CD14-positive monocyte (primary cell): ENCODE data around the gene DDAH1. TPM values are rescaled to one million over a fixed set of nuclear protein-coding genes. Genes with fewer than 3 reads are reported as not detected.

ENCODE experiments used
- DNase-seq, 3 donors: peaks; one replicate each; pipeline ENCODE4 v3.0.0-alpha.2; 2011 to 2022
- H2AFZ ChIP-seq: 2 replicates; pipeline ENCODE4 v1.6.0; 2012; ENCODE audit warnings: mild to moderate bottlenecking, low read depth, low read length, inconsistent platforms; ENCODE audit not compliant: insufficient read depth, poor library complexity, severe bottlenecking
- H3K27ac ChIP-seq, 2 donors: 1 replicate in 1 of 2; 2 replicates in 1 of 2; pipeline ENCODE4 v1.5.1; 2012 to 2013; ENCODE audit warnings: low read length in 2 of 2, control low read depth in 1 of 2, inconsistent platforms in 1 of 2, low read depth in 1 of 2, mild to moderate bottlenecking in 1 of 2
- H3K27me3 ChIP-seq, 2 donors: one replicate each; pipeline versions ENCODE4 v1.6.0 to v1.6.1; 2011 to 2013; ENCODE audit warnings: low read length in 2 of 2; ENCODE audit not compliant: control insufficient read depth in 2 of 2, insufficient read depth in 2 of 2
- H3K36me3 ChIP-seq, 2 donors: replicated peaks in 1 of 2; 1 replicate in 1 of 2; 2 replicates in 1 of 2; pipeline versions ENCODE4 v1.5.1 to v1.6.1; 2012 to 2013; ENCODE audit warnings: low read length in 2 of 2, control low read depth in 1 of 2, inconsistent platforms in 1 of 2, mild to moderate bottlenecking in 1 of 2; ENCODE audit not compliant: insufficient read depth in 2 of 2, control insufficient read depth in 1 of 2
- H3K4me1 ChIP-seq, 2 donors: 1 replicate in 1 of 2; 2 replicates in 1 of 2; pipeline versions ENCODE4 v1.5.1 to v1.6.1; 2012 to 2013; ENCODE audit warnings: low read length in 2 of 2, control low read depth in 1 of 2, inconsistent platforms in 1 of 2, mild to moderate bottlenecking in 1 of 2, moderate library complexity in 1 of 2; ENCODE audit not compliant: insufficient read depth in 2 of 2, control insufficient read depth in 1 of 2
- H3K4me2 ChIP-seq: replicated peaks from 2 replicates; pipeline ENCODE3; 2012; ENCODE audit warnings: low read length, moderate library complexity, mild to moderate bottlenecking; ENCODE audit not compliant: poor library complexity, severe bottlenecking; ENCODE audit errors: extremely low read depth
- H3K4me3 ChIP-seq, 3 experiments: fragments of 200-600 bp in 1 of 3; sonication (generic) in 1 of 3; replicated peaks in 1 of 3; 1 replicate in 2 of 3; 2 replicates in 1 of 3; pipeline ENCODE4 v1.5.1; 2011 to 2013; ENCODE audit warnings: low read length in 3 of 3, mild to moderate bottlenecking in 3 of 3, control low read depth in 2 of 3, low read depth in 2 of 3, inconsistent platforms in 1 of 3, moderate library complexity in 1 of 3
- H3K79me2 ChIP-seq: 2 replicates; pipeline ENCODE4 v1.6.0; 2012; ENCODE audit warnings: mild to moderate bottlenecking, control low read depth, inconsistent platforms, low read length, moderate library complexity; ENCODE audit not compliant: insufficient read depth
- H3K9ac ChIP-seq: 2 replicates; pipeline ENCODE4 v1.6.0; 2017; ENCODE audit warnings: low read length, mild to moderate bottlenecking; ENCODE audit not compliant: insufficient read depth, poor library complexity, severe bottlenecking
- H3K9me3 ChIP-seq, 2 donors: replicated peaks in 1 of 2; 1 replicate in 1 of 2; 2 replicates in 1 of 2; pipeline versions ENCODE4 v1.5.1 to v1.6.1; 2012 to 2013; ENCODE audit warnings: low read length in 2 of 2, control low read depth in 1 of 2; ENCODE audit not compliant: control insufficient read depth in 1 of 2, insufficient read depth in 1 of 2
- H4K20me1 ChIP-seq: 2 replicates; pipeline ENCODE4 v1.6.0; 2012; ENCODE audit warnings: mild to moderate bottlenecking, low read length, control low read depth, moderate library complexity; ENCODE audit not compliant: insufficient read depth
- H3K27ac Mint-ChIP-seq, 7 donors: one replicate each; pipeline ENCODE4 v1.8.0; 2020; ENCODE audit warnings: mild to moderate bottlenecking in 7 of 7, mixed read lengths in 7 of 7, moderate library complexity in 6 of 7, inconsistent platforms in 2 of 7
- H3K27me3 Mint-ChIP-seq, 3 donors: one replicate each; pipeline ENCODE4 v1.8.0; 2021 to 2022; ENCODE audit warnings: low read depth in 3 of 3, mild to moderate bottlenecking in 3 of 3, mixed read lengths in 3 of 3, moderate library complexity in 3 of 3, inconsistent platforms in 1 of 3
- H3K36me3 Mint-ChIP-seq, 2 donors: one replicate each; pipeline ENCODE4 v1.8.0; 2020; ENCODE audit warnings: mixed read lengths in 2 of 2, inconsistent platforms in 1 of 2, mild to moderate bottlenecking in 1 of 2
- H3K4me1 Mint-ChIP-seq: one replicate; pipeline ENCODE4 v1.8.0; 2020; ENCODE audit warnings: mild to moderate bottlenecking, mixed read lengths
- H3K4me3 Mint-ChIP-seq, 2 donors: one replicate each; pipeline ENCODE4 v1.8.0; 2020; ENCODE audit warnings: mild to moderate bottlenecking in 2 of 2, mixed read lengths in 2 of 2, moderate library complexity in 1 of 2
- H3K9me3 Mint-ChIP-seq, 7 donors: one replicate each; pipeline ENCODE4 v1.8.0; 2020 to 2022; ENCODE audit warnings: mixed read lengths in 7 of 7, mild to moderate bottlenecking in 6 of 7, moderate library complexity in 6 of 7, inconsistent platforms in 2 of 7
- WGBS: methylation state at CpG from one replicate; pipeline ENCODE4 v1.1.5; 2013; ENCODE audit warnings: missing lambda C conversion rate; ENCODE audit not compliant: insufficient coverage; 5-methylcytosine and 5-hydroxymethylcytosine counted together
- intact Hi-C, 2 donors: fragments of 100-400 bp; cut with micrococcal nuclease; formaldehyde crosslinking; loops; one replicate each; pipeline versions ENCODE4 v1.15.0 to v1.15.1; 2023
- polyA plus RNA-seq, 3 donors: library from polyadenylated mRNA; depleted of rRNA in 1 of 3; unstranded in 2 of 3; stranded (reverse) in 1 of 3; fragments of 300-500 nt in 2 of 3; fragments of >200 nt in 1 of 3; fragmentation: Illumina TruSeq in 2 of 3; gene quantifications; 1 replicate in 2 of 3; 2 replicates in 1 of 3; pipeline ENCODE4 v1.2.3, GENCODE V29; 2012 to 2021
- TF ChIP-seq, protein P1 (sequence below): fragments of 200-600 bp; IDR thresholded peaks from one replicate; pipeline ENCODE4 v1.8.0; 2022; ENCODE audit warnings: antibody characterized with exemption, mild to moderate bottlenecking

DDAH1 gene
- polyA plus RNA-seq, 3 donors: not detected

DNA sequence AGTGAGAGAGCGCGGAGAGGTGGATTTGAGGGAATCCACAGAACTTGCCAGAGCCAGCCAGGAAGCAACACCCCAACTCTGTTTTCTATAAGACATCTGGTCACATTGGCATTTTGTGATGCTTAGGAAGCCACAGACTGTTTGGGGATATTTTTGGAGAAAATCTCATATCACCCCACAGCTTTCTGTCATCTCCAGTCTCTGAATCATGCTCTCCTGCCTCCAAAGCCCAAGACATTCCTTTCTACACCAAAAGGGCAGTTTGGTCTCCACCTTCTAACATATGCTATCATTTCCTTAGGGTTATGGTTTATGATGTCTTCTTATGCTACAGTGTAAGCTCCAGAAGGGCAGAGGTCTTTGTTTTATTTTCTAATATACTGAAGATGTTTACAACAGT is 174.1 kb downstream of the DDAH1 start:
- Mint-ChIP-seq H3K4me3 (no peak overlapping the region), H3K36me3 (no peaks in the 10 kb centered on the region), H3K27ac (no peak overlapping the region), H3K27me3 (peaks cover 0 to 3% (median 2%) of the 10 kb centered on the region in 3 donors), H3K9me3 (peaks cover 0 to 4% (median 0%) of the 10 kb centered on the region in 7 donors), H3K4me1 (no peaks in the 10 kb centered on the region)
- no peaks in the 10 kb centered on the region for H4K20me1 ChIP-seq
- peak overlapping the region; percentile 1 for H3K9ac ChIP-seq
- no peak overlapping the region for H3K4me2 ChIP-seq
- WGBS: 100% methylated on average over 2 of the region's 2 CpGs
- no peaks in the 10 kb centered on the region for H3K4me1 ChIP-seq
- H3K27ac ChIP-seq: no peak overlapping the region
- no peaks in the 10 kb centered on the region for H3K36me3 ChIP-seq
- intact Hi-C loops: no loop called here
- TF ChIP-seq, protein P1, sequence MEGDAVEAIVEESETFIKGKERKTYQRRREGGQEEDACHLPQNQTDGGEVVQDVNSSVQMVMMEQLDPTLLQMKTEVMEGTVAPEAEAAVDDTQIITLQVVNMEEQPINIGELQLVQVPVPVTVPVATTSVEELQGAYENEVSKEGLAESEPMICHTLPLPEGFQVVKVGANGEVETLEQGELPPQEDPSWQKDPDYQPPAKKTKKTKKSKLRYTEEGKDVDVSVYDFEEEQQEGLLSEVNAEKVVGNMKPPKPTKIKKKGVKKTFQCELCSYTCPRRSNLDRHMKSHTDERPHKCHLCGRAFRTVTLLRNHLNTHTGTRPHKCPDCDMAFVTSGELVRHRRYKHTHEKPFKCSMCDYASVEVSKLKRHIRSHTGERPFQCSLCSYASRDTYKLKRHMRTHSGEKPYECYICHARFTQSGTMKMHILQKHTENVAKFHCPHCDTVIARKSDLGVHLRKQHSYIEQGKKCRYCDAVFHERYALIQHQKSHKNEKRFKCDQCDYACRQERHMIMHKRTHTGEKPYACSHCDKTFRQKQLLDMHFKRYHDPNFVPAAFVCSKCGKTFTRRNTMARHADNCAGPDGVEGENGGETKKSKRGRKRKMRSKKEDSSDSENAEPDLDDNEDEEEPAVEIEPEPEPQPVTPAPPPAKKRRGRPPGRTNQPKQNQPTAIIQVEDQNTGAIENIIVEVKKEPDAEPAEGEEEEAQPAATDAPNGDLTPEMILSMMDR: no peak
- no peak overlapping the region for H2AFZ ChIP-seq
- DNase-seq: no peak
- H3K9me3 ChIP-seq: no peaks in the 10 kb centered on the region
- no peak overlapping the region for H3K4me3 ChIP-seq
- H3K79me2 ChIP-seq: no peaks in the 10 kb centered on the region
- H3K27me3 ChIP-seq: no peaks in the 10 kb centered on the region

GRCh38 chr1:85289848-85290335 is 175.1 kb downstream of the DDAH1 start:
- no peak overlapping the region for H3K27ac ChIP-seq
- no peak overlapping the region for H3K27ac Mint-ChIP-seq
- H3K27me3 ChIP-seq: no peaks in the 10 kb centered on the region
- intact Hi-C loops: loop anchor here in 1 of 2 donors (10.0 kb wide), 1 partner anchor 605 kb away; no protein-coding TSS in a partner anchor
- H3K9me3 ChIP-seq: no peaks in the 10 kb centered on the region
- no peak overlapping the region for H3K4me3 ChIP-seq
- H3K4me3 Mint-ChIP-seq: no peak overlapping the region
- no peaks in the 10 kb centered on the region for H3K79me2 ChIP-seq
- H3K9me3 Mint-ChIP-seq: peaks cover 0 to 4% (median 0%) of the 10 kb centered on the region in 7 donors
- no peak overlapping the region for H2AFZ ChIP-seq
- no peaks in the 10 kb centered on the region for H3K4me1 ChIP-seq
- no CpG with 5 or more reads among the region's 4 CpGs for WGBS
- peaks cover 0 to 3% (median 2%) of the 10 kb centered on the region in 3 donors for H3K27me3 Mint-ChIP-seq
- no peaks in the 10 kb centered on the region for H4K20me1 ChIP-seq
- TF ChIP-seq, protein P1: no peak
- no peaks in the 10 kb centered on the region for H3K4me1 Mint-ChIP-seq
- no peak overlapping the region for H3K4me2 ChIP-seq
- no peak for DNase-seq
- no peaks in the 10 kb centered on the region for H3K36me3 Mint-ChIP-seq
- no peak overlapping the region for H3K9ac ChIP-seq
- no peaks in the 10 kb centered on the region for H3K36me3 ChIP-seq
